HEK293 (cell line): Measurements from ENCODE around the gene AKAP6.

Experiments
- CTCF ChIP-seq: fragments of 450-650 bp; formaldehyde crosslinking; IDR thresholded peaks from 2 replicates; pipeline ENCODE4 v1.5.1; 2016; ENCODE audit warnings: missing biosample characterization, missing genetic modification characterization
- ZNF133 ChIP-seq: fragments of 450-650 bp; formaldehyde crosslinking; IDR thresholded peaks from 2 replicates; pipeline ENCODE4 v1.5.1; 2016; ENCODE audit warnings: missing biosample characterization, missing genetic modification characterization
- ZNF146 ChIP-seq: fragments of 450-650 bp; formaldehyde crosslinking; IDR thresholded peaks from 2 replicates; pipeline ENCODE4 v1.5.1; 2016; ENCODE audit warnings: missing biosample characterization, missing genetic modification characterization
- ZNF214 ChIP-seq: fragments of 450-650 bp; formaldehyde crosslinking; IDR thresholded peaks from 2 replicates; pipeline ENCODE4 v1.5.1; 2017; ENCODE audit warnings: missing biosample characterization, mild to moderate bottlenecking, missing genetic modification characterization, borderline replicate concordance
- ZNF530 ChIP-seq: fragments of 450-650 bp; formaldehyde crosslinking; IDR thresholded peaks from 2 replicates; pipeline ENCODE4 v1.5.1; 2016; ENCODE audit warnings: low read depth, missing biosample characterization, missing genetic modification characterization

GRCh38 chr14:32618991-32619390 lies 289.9 kb downstream of the AKAP6 start:
- TF ChIP-seq ZNF133 (tag by site-specific recombination), result no peak
- TF ChIP-seq CTCF, result no peak
- TF ChIP-seq ZNF214 (tag by site-specific recombination), result no peak
- no peak for TF ChIP-seq ZNF146 (tag by site-specific recombination)
- TF ChIP-seq ZNF530, result no peak
